K562 (cell line): ENCODE measurements around the gene VENTX.
"Not testable (repeated sequence)": the region's sequence is repeated elsewhere in the genome, so short reads cannot be mapped to it uniquely, and the experiment has no call there.

Experiments used
- ARID1B ChIP-seq: fragments of 450-650 bp; IDR thresholded peaks from 2 replicates; pipeline ENCODE4 v1.6.1; 2016; ENCODE audit warnings: antibody characterized with exemption, mild to moderate bottlenecking, inconsistent platforms
- ATF4 ChIP-seq: fragments of 450-650 bp; formaldehyde crosslinking; IDR thresholded peaks from 2 replicates; pipeline ENCODE4 v1.4.0; 2022; ENCODE audit warnings: mild to moderate bottlenecking, moderate library complexity
- CHCHD3 ChIP-seq: fragments of 250-450 bp; sonication (Bioruptor Pico); IDR thresholded peaks from 2 replicates; pipeline ENCODE4 v2.1.2; 2022; ENCODE audit warnings: mild to moderate bottlenecking
- ESRRA ChIP-seq: fragments of 450-650 bp; IDR thresholded peaks from 2 replicates; pipeline ENCODE4 v1.6.1; 2014; ENCODE audit warnings: low read depth, mild to moderate bottlenecking, moderate library complexity, borderline replicate concordance
- FOS ChIP-seq: IDR thresholded peaks from 3 replicates; pipeline ENCODE4 v1.6.1; 2011; ENCODE audit not compliant: insufficient read length; ENCODE audit errors: extremely low read depth
- FOXK1 ChIP-seq: sonication (generic); formaldehyde crosslinking; IDR thresholded peaks from 2 replicates; pipeline ENCODE4 v1.8.0; 2022; ENCODE audit warnings: missing genetic modification reagents, mild to moderate bottlenecking, borderline replicate concordance
- HDAC6 ChIP-seq: IDR thresholded peaks from 2 replicates; pipeline ENCODE4 v1.6.1; 2012; ENCODE audit warnings: low read depth, mild to moderate bottlenecking, control low read depth, inconsistent platforms, low read length, moderate library complexity
- KDM1A ChIP-seq, 2 experiments: fragments of 450-650 bp; IDR thresholded peaks; 2 replicates each; pipeline ENCODE4 v1.6.1; 2016; ENCODE audit warnings: mild to moderate bottlenecking in 2 of 2
- PATZ1 ChIP-seq: fragments of 250-450 bp; sonication (Bioruptor Pico); IDR thresholded peaks from 2 replicates; pipeline ENCODE4 v1.5.0; 2020; ENCODE audit warnings: mild to moderate bottlenecking, borderline replicate concordance
- POLR2AphosphoS5 ChIP-seq: IDR thresholded peaks from 2 replicates; pipeline ENCODE4 v1.6.1; 2011; ENCODE audit warnings: mild to moderate bottlenecking, low read depth, low read length, moderate library complexity; ENCODE audit not compliant: control insufficient read depth, insufficient read depth
- PREB ChIP-seq: sonication (generic); formaldehyde crosslinking; IDR thresholded peaks from 2 replicates; pipeline ENCODE4 v1.8.1; 2023; ENCODE audit warnings: mild to moderate bottlenecking, missing genetic modification reagents
- RNF219 ChIP-seq: fragments of 250-450 bp; sonication (Bioruptor Pico); IDR thresholded peaks from 2 replicates; pipeline ENCODE4 v1.5.0; 2022; ENCODE audit warnings: mild to moderate bottlenecking
- ZBTB40 ChIP-seq, 2 experiments: fragments of 450-650 bp in 1 of 2; sonication (generic) in 1 of 2; formaldehyde crosslinking in 1 of 2; IDR thresholded peaks; 2 replicates each; pipeline versions ENCODE4 v1.7.1 to v1.9.0; 2016 to 2022; ENCODE audit warnings: inconsistent platforms in 1 of 2, mild to moderate bottlenecking in 1 of 2, missing genetic modification reagents in 1 of 2
- ZFP36 ChIP-seq: fragments of 150-350 bp; IDR thresholded peaks from 2 replicates; pipeline ENCODE4 v1.6.1; 2018; ENCODE audit warnings: low read length, low read depth; ENCODE audit not compliant: partially characterized antibody

DNA sequence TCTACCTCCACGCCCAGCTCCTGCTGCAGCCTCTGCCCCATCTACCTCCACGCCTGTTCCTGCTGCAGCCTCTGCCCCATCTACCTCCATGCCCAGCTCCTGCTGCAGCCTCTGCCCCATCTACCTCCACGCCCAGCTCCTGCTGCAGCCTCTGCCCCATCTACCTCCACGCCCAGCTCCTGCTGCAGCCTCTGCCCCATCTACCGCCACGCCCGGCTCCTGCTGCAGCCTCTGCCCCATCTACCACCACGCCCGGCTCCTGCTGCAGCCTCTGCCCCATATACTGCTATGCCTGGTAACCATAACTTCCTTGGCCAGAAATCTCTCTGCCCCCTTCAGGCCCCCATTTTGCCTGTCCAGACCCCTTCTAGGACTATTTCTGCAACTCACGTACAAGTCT, 27.4 kb downstream of the VENTX start:
- not testable (repeated sequence) for TF ChIP-seq POLR2AphosphoS5; RNF219 (CRISPR knock-in tag); ARID1B; KDM1A (IDR thresholded peaks at IDR 0.05); HDAC6; ZBTB40 (IDR thresholded peaks at IDR 0.05); ZBTB40 (CRISPR knock-in tag; IDR thresholded peaks at IDR 0.05); FOS; PATZ1; PREB; FOXK1 (CRISPR knock-in tag); ATF4 (CRISPR knock-in tag); ZFP36; ESRRA; CHCHD3
